Ascending aorta (tissue), 2 donors: ENCODE results near the gene AGPAT1. TPM values are rescaled to one million over a fixed set of nuclear protein-coding genes. Genes with fewer than 3 reads are reported as not detected.

ENCODE experiments used
- DNase-seq, 2 donors: peaks; one replicate each; pipeline ENCODE4 v3.0.0-alpha.2; 2019; ENCODE audit warnings: low spot score in 2 of 2
- H3K27ac ChIP-seq, 2 donors: fragments of 200-600 bp; sonication (generic); one replicate each; pipeline ENCODE4 v1.5.1; 2016 to 2017; ENCODE audit warnings: mild to moderate bottlenecking in 1 of 2
- H3K27me3 ChIP-seq: fragments of 200-600 bp; sonication (generic); one replicate; pipeline ENCODE4 v1.5.1; 2017
- H3K36me3 ChIP-seq, 2 donors: fragments of 200-600 bp; sonication (generic); one replicate each; pipeline ENCODE4 v1.5.1; 2016
- H3K4me1 ChIP-seq, 2 donors: fragments of 200-600 bp; sonication (generic); one replicate each; pipeline ENCODE4 v1.5.1; 2016 to 2017; ENCODE audit warnings: mild to moderate bottlenecking in 1 of 2
- H3K4me3 ChIP-seq, 2 donors: fragments of 200-600 bp; sonication (generic); one replicate each; pipeline ENCODE4 v1.5.1; 2016 to 2017; ENCODE audit warnings: mild to moderate bottlenecking in 1 of 2
- H3K9me3 ChIP-seq, 2 donors: fragments of 200-600 bp; sonication (generic); one replicate each; pipeline ENCODE4 v1.5.1; 2016
- intact Hi-C: fragments of 100-400 bp; cut with DNase I; formaldehyde crosslinking; loops from one replicate; pipeline ENCODE4 v1.15.1; 2023
- total RNA-seq: library from RNA; depleted of rRNA; stranded (reverse); fragments of >200 nt; gene quantifications from one replicate; pipeline ENCODE4 v1.1.0, GENCODE V29; 2016
- TF ChIP-seq, protein P1 (sequence below), 3 experiments: fragments of 200-600 bp in 2 of 3; fragments of 450-650 bp in 1 of 3; sonication (generic) in 2 of 3; IDR thresholded peaks; one replicate each; pipeline ENCODE4 v1.5.1; 2016 to 2019; ENCODE audit warnings: antibody characterized with exemption in 3 of 3, mild to moderate bottlenecking in 1 of 3, moderate library complexity in 1 of 3

AGPAT1 gene, protein sequence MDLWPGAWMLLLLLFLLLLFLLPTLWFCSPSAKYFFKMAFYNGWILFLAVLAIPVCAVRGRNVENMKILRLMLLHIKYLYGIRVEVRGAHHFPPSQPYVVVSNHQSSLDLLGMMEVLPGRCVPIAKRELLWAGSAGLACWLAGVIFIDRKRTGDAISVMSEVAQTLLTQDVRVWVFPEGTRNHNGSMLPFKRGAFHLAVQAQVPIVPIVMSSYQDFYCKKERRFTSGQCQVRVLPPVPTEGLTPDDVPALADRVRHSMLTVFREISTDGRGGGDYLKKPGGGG
- total RNA-seq, result 136 TPM

DNA sequence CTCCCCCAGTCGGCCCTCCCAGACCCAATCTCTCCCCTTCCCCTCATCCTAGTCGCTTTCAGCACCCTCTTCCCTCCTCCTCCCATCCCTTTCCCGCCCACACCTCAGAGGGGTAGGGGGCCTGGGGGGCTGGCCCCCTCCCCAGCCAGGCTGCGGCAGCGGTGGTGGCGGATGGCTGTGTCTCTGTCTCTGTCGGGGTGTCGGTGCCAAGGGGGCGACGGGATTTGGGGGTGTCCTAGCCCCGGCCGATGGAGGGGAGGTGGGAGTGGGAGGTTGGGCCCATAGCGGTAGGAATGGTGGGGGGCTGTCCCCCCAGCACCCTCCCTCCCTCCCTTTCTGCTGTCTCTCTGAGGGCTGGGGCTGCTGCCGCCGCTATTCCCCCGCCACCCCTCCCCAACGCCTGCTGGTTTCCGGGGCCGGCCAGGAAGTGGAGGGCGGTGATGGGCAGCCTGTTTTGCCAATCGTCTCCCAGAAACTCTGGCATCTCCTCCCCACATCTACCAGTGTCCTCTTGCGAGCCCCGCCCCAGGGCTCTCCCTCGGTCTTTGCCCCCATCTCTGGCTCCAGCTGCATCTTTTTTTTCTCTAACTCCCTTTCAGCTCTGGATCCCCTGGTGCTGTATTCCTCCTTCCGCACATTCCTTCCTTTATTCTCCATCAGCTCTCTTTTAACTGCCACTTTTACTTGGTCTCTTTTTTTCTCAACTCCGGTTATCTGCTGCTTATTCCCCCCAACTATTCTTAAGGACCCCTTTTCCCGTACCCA lies at the start of gene AGPAT1:
AGPAT1 (minus strand) TSS at position 374 of the 765 bp plus-strand sequence. CDS start 4,588 bp downstream, outside the sequence.
- peak; percentile 87 to 97 for DNase-seq
- intact Hi-C loops, result loop anchor here (1.0 to 10.0 kb wide), 5 partner anchors 23 to 1241 kb away; partner anchors contain the start of genes BRD2, C6orf47, CSNK2B and CUTA
- peak within 1 kb of the TSS; percentile 73 to 99 for H3K4me3 ChIP-seq

DNA sequence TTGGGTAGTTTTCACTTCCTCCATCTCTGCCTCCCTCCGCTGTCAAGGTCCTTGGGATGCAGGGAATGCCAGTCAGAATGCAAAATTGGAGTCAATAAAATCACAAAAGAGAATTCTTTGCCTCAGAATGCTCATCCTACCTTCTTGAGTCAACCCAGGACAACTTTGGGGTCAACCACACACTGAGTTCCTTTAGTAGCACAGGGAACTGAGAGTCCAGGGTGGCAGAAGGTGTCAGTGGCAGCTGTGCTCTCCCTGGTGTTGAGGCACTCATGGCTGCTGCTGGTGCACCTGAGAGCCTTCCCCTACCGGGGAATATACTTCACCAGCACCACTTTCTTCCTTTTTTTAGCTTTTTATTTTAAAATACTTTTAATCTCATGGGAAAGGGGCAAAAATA lies 48.8 kb upstream of the AGPAT1 start:
- Histone ChIP-seq H3K27me3 (no peaks in the 10 kb centered on the region), H3K4me3 (no peak overlapping the region), H3K27ac (no peak overlapping the region), H3K9me3 (no peaks in the 10 kb centered on the region), H3K4me1 (no peaks in the 10 kb centered on the region), H3K36me3 (no peaks in the 10 kb centered on the region)
- intact Hi-C loops, result no loop called here
- TF ChIP-seq, protein P1, sequence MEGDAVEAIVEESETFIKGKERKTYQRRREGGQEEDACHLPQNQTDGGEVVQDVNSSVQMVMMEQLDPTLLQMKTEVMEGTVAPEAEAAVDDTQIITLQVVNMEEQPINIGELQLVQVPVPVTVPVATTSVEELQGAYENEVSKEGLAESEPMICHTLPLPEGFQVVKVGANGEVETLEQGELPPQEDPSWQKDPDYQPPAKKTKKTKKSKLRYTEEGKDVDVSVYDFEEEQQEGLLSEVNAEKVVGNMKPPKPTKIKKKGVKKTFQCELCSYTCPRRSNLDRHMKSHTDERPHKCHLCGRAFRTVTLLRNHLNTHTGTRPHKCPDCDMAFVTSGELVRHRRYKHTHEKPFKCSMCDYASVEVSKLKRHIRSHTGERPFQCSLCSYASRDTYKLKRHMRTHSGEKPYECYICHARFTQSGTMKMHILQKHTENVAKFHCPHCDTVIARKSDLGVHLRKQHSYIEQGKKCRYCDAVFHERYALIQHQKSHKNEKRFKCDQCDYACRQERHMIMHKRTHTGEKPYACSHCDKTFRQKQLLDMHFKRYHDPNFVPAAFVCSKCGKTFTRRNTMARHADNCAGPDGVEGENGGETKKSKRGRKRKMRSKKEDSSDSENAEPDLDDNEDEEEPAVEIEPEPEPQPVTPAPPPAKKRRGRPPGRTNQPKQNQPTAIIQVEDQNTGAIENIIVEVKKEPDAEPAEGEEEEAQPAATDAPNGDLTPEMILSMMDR (IDR thresholded peaks at IDR 0.05), result no peak
- peak in 1 of 2 donors; percentile 15 for DNase-seq

More for the DNA sequence above, at the start of gene AGPAT1:
- Histone ChIP-seq H3K27ac (peak within 1 kb of the TSS; percentile 87 to 92), H3K9me3 (no peaks in the 10 kb centered on the region), H3K4me1 (peaks cover 9 to 27% of the 10 kb centered on the region in 2 donors), H3K27me3 (no peaks in the 10 kb centered on the region), H3K36me3 (peaks cover 12 to 13% of the 10 kb centered on the region in 2 donors)
- TF ChIP-seq, protein P1 (IDR thresholded peaks at IDR 0.05), result no peak

DNA sequence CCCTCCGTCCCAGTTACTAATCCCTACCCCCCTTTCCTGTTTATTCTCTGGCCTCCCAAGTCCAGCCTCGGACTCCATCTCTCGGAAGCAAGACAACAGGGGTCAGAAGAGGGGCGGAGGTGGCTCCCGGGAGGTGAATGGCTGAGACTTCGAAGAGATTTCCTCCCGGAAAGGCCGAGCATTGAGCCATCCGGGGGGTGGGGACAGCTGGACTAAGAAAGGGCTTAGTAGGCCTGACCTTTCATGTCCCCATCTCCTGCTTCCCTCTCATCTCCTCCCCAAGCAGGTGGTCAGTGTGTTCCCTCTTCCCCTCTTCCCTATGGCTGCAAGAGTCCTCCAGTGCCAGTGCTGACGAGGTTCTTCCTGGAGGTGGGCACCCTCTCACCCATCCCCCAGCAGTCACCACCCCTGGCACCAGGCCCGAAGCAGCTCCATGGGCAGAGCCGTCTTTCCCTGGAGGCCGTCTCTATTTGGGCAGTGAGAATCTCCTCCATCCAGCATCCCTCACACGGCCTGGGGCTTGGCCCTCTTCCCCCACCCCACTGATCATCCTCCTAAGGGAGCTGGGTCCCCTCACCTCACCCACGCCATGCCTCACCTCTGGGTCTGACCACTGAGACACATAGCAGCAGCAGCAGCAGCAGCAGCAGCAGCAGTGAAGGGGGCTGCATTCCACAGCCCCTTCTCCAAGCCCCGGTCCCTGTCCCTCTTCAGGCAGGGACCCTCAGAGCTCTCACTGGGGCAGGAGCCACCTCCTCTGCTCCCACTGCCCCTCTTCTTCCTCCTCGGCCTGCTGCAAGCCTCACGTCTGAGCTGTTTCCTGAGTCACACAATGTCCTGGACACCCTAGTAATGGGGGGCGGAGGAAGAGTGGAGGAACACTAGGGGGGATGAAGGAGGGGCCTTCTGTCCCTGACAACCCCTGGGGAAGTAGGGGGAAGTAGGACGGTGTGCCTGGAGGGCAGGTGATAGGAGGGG lies 47.7 kb upstream of the AGPAT1 start, which contains the start of gene NOTCH4:
NOTCH4 (minus strand) TSS at position 810 of the 978 bp plus-strand sequence; CDS start at position 671, 139 bp downstream.
- H3K27ac ChIP-seq, result peak within 1 kb of the TSS in 1 of 2 donors; percentile 34
- no peaks in the 10 kb centered on the region for H3K27me3 ChIP-seq
- TF ChIP-seq, protein P1 (IDR thresholded peaks at IDR 0.05), result no peak
- H3K4me1 ChIP-seq, result no peaks in the 10 kb centered on the region
- intact Hi-C loops, result no loop called here
- no peaks in the 10 kb centered on the region for H3K36me3 ChIP-seq
- no peak within 1 kb of the TSS for H3K4me3 ChIP-seq
- peak in 1 of 2 donors; percentile 40 for DNase-seq
- H3K9me3 ChIP-seq, result no peaks in the 10 kb centered on the region

DNA sequence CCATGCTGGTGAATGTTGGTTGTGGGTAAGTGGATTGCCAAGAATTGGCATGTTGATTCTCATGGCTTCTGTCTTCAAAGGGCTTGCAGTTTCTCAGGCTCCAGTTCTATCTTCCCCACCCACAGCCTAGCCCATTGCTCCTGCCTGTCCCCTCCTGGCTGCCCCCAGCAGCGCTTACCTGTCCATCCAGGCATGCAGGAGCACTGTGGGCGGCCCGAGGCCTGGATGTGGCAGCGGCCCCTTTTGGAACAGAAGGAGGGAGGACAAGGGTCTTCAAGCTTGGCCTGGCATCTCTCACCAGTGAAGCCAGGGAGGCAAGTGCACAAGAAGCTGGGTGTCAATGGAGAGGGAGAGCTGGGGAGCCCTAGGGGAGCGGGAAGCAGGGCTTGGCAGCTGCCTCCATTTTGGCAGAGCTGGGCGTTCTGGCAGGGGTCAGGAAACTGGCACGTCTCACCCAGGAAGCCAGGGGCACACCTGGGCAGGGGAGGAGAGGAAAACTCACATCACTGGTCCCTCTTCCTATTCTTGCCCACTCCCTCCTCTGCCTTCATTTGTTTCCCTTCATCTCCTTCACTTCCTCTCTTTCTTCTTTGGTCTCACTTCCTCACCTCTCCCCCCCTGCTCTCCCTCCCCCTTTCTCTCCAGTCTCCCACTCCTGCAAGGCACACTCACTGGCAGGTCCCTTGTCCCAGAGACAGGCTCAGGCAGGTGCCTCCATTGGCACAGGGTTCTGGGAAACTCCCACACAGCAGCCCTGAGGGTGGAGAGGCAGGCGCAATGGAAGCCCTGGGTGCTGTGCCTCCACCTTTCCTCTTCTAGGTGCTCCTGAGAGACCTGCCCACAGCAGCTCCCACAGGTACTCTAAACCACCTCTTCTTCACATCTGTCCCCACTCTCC lies 46.7 kb upstream of the AGPAT1 start:
- H3K27ac ChIP-seq, result no peak overlapping the region
- no peaks in the 10 kb centered on the region for H3K36me3 ChIP-seq
- intact Hi-C loops, result no loop called here
- TF ChIP-seq, protein P1 (IDR thresholded peaks at IDR 0.05), result no peak
- no peak overlapping the region for H3K4me3 ChIP-seq
- H3K9me3 ChIP-seq, result no peaks in the 10 kb centered on the region
- no peaks in the 10 kb centered on the region for H3K27me3 ChIP-seq
- no peak for DNase-seq
- no peaks in the 10 kb centered on the region for H3K4me1 ChIP-seq
